ENCODE data around the gene TMEM248.
"Not testable (repeated sequence)": the region's sequence is repeated elsewhere in the genome, so short reads cannot be mapped to it uniquely, and the experiment has no call there.

The TMEM248 gene, protein sequence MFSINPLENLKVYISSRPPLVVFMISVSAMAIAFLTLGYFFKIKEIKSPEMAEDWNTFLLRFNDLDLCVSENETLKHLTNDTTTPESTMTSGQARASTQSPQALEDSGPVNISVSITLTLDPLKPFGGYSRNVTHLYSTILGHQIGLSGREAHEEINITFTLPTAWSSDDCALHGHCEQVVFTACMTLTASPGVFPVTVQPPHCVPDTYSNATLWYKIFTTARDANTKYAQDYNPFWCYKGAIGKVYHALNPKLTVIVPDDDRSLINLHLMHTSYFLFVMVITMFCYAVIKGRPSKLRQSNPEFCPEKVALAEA

GRCh38 chr7:66920769-66921395 is at the start of gene TMEM248:
TSS of gene TMEM248 (plus strand) at chr7:66921225. CDS start at chr7:66941866, 20,641 bp downstream.
- peak; percentile 91 for DNase-seq (ENCODE audit: low spot score)

GRCh38 chr7:66873476-66873875 is 47.5 kb upstream of the TMEM248 start:
- no peak for DNase-seq (ENCODE audit: low spot score)

GRCh38 chr7:66877577-66878300 is 43.3 kb upstream of the TMEM248 start:
- DNase-seq (ENCODE audit: low spot score): no peak

- not testable (repeated sequence) for DNase-seq (ENCODE audit: low spot score)
Observed at GRCh38 chr7:66878301-66878685, 42.7 kb upstream of the TMEM248 start.

- no peak for DNase-seq (ENCODE audit: low spot score)
Observed at GRCh38 chr7:66880053-66880452, 41.0 kb upstream of the TMEM248 start.

- DNase-seq (ENCODE audit: low spot score): not testable (repeated sequence)
Observed at GRCh38 chr7:66880577-66880976, 40.4 kb upstream of the TMEM248 start.

GRCh38 chr7:66883716-66884115 is 37.3 kb upstream of the TMEM248 start:
- peak; percentile 44 for DNase-seq (ENCODE audit: low spot score)

DNA sequence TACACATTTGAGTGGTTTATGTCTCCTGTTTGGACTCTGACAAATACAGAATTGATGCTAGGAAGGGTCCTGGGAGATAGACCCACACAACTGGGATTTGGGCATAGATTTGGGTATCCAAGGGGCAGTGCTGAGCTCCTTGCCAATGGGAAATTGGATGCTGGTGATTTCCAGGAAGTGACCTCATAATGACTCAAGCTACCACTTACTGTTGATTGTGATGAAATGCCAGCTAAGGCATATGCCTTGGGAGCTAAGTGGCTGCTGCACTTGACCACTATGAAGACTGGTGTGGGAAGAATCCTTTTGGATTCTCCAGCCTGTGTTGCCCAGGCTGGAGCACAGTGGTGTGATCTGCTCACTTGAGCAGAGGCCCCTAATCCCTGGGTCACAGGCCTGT is 36.5 kb upstream of the TMEM248 start:
- not testable (repeated sequence) for DNase-seq (ENCODE audit: low spot score)

- no peak for DNase-seq (ENCODE audit: low spot score)
Observed at GRCh38 chr7:66886152-66886551, 34.9 kb upstream of the TMEM248 start.

DNA sequence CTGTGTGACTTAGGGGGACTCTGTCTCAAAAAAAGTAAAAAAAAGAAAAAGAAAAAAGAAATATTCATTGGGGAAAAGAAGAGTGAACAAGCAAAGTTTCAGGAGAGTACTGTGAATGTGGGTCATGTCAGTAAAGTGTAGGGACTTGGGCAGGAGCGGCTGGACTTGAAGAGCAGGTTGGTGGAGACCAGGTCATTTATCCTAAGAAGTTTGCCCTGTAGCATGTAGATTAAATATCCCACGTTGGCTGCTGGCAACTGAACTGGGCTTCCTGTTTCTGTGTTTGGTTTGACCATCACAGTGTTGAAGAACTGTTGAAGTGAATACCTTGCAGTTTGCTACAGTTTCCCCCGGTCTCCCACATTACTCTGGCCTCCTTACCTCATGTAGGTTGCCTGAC is 32.8 kb upstream of the TMEM248 start:
- DNase-seq (ENCODE audit: low spot score): not testable (repeated sequence)

DNA sequence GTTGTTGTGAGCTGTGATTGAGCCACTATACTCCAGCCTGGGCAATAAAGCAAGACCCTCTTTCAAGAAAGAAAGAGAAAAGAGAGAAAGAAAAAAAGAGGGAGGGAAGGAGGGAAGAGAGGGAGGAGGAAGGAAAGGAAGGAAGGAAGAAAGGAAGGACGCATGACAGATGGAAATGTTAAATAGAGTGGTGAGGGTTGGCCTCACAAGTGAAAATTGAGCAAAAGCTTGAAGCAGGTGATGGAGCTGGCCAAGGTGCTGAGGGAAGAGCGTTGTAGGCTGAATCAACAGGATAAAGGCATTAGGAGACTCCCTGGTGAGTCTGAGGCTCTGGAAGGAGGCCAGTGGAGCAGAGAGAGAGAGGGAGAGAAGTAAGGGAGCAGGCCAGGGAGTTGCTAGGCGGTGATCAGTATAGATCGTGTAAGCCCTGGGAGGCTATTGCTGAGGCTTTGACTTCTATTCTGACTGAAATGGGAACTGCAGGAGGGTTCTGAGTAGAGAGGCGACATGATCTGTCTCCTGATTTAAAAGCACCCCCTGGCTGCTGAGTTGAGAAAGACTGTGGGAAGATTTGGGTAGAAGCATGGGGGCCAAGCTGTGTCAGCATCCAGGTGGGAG is 26.5 kb upstream of the TMEM248 start:
- no peak for DNase-seq (ENCODE audit: low spot score)

DNA sequence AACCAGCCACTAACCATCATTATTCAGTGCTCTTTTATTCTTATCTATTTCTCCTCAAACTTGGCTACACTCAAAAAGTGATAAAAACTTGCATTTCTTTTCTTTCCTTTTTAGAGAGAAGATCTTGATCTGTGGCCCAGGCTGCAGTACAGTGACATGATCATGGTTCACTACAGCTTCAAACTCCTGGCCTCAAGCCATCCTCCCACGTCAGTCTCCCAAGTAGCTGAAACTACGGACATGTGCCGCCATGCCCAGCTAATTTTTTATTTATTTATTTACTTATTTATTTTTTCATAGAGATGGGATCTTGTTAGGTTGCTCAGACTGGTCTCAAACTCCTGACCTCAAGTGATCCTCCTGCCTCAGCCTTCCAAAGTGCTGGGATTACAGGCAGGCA is 24.6 kb upstream of the TMEM248 start:
- DNase-seq (ENCODE audit: low spot score): no peak

DNA sequence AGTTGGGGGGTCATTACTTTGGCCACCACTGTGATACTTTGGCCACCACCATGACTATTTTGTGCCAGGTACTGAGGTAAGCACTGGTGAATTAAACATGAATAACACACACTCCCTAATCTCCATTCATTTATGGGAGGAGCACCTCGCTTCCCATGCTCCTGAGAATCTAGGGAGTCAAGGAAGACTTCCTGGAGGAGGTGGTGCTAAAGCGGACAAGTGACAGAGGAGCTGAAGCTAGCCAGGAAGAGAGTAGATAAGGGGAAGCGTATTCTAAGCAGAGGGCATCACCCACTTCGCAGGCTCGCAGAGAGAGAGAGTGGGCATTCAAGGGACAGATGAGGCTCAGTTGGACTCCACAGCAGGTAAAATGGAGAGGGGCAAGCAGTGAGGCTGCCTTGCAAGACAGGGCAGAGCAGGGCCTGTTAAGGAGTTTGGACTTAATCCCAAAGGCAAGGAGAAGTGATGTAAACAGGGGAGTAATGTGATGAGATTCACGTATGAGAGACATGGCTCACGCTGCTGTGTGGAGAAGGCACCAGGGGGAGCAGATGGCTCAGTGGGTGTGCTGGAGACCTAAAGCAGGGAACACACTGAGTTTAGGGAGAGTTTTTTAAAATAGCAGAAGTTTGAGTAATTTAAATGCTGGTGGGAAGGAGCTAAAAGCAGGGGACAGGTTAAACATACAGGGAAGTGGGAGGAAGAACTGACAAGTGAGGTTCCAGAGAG is 21.3 kb upstream of the TMEM248 start:
- DNase-seq (ENCODE audit: low spot score): no peak

DNA sequence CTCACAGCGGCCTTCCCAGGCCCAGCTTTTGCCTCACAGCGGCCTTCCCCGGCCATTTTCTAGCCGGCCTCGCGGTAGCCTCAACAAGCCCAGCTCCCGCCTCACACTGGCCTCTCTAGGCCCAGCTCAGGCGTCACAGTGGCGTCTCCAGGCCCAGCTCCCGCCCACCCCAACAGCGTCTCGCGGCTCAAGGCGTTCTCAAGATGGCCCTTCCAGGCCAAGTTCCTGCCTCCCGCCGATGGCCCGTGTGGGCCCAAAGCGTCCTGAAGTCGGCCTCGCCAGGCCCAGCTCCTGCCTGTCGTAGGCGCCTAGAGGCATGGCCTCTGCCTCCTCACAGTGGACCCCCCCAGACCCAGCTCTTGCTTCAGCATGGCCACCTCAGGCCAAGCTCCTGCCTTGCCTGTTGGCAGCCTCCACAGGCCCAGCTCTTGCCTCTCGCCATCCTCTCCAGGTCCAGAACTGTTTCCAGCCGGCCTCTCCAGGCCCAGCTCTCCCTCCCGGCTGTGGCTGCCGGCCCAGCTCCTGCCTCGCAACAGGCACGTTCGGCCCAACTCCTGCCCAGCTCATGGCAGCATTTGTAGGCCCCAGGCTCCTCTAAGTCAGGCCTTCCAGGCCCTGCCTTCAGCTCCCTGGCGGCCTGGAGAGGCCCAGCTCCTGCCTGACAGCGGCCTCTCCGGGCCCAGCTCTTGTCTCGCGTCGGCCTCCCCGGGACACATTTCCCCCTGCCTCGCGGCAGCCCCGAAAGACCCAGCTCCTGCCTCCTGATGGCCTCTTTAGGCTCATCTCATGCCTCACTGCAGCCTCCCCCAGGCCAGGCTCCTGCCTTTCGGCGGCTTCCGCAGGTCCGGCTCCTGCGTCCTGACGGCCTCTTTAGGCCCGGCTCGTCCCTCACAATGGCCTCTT is 18.8 kb upstream of the TMEM248 start:
- no peak for DNase-seq (ENCODE audit: low spot score)

DNA sequence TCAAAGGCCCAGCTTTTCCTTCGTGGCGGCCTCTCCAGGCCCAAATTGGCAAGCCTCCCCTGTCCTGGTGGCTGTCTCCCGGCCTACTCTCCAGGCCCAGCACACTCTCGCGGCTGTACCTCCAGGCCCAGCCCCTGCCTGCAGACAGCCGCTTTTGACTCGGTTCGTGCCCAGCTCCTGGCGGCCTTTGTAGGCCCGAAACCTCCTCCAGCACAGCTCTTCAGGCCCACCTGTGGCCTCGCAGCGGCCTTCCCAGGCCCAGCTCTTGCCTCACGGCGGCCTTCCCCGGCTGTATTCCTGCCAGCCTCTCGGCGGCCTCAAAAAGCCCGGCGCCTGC is 18.2 kb upstream of the TMEM248 start:
- no peak for DNase-seq (ENCODE audit: low spot score)

DNA sequence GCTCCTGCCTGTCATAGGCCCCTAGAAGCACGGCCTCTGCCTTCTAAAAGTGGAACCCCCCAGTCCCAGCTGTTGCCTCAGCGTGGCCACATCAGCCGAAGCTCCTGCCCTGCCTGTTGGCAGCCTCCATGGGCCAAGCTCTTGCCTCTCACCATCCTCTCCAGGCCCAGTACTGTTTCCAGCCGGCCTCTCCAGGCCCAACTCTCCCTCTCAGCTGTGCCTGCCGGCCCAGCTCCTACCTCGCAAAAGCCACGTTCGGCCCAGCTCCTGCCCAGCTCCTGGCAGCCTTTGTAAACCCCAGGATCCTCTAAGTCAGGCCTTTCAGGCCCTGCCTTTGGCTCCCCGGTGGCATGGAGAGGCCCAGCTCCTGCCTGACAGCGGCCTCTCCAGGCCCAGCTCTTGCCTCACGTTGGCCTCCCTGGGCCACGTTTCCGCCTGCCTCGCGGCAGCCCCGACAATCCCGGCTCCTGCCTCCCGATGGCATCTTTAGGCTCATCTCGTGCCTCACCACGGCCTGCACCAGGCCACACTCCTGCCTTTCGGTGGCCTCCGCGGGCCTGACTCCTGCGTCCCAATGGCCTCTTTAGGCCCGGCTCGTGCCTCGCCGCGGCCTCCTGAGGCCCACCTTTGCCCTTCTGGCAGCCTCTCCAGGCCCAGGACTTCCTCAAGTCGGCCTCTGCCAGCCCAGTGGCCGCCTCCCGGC is 17.5 kb upstream of the TMEM248 start:
- DNase-seq (ENCODE audit: low spot score): no peak

DNA sequence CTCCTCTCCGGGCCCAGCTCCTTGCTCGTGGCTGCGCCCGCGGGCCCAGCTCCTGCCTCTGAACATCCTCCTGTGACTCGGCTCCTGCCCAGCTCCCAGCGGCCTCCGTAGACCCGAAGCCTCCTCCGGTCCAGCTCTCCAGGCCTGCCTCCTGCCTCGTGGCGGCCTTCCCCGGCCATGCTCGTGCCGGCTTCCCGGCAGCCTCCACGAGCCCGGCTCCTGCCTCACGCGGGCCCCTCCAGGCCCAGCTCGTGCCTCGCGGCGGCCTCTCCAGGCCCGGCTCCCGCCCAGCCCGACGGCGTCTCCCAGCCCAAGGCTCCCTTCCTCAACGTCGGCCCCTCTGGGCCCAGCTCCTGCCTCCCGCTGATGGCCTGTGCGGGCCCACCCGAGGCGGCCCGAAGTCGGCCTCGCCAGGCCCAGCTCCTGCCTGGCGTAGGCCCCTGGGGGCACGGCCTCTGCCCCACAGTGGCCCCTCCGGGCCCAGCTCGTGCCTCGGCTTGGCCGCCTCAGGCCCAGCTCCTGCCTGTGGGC is 16.9 kb upstream of the TMEM248 start:
- DNase-seq (ENCODE audit: low spot score): no peak

- no peak for DNase-seq (ENCODE audit: low spot score)
Observed at GRCh38 chr7:66905278-66905677, 15.7 kb upstream of the TMEM248 start.

DNA sequence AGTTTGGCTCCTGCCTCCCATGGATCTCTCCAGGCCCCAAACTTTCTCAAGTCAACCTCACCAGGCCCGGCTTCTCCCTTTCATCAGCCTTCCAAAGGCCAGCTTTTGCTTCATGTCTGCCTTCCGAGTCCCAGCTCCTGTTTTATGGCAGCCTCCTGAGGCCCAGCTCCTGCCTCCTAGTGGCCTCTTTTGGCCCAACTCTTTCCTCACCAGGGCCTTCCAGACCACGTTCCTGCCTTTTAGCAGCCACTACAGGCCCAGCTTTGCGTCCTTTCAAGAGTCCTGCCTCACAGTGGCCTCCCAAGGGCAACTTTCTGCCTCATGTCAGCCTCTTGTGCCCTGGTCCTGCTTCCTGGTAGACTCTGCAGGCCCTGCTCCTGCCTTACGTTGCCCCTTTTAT is 15.3 kb upstream of the TMEM248 start:
- no peak for DNase-seq (ENCODE audit: low spot score)

DNA sequence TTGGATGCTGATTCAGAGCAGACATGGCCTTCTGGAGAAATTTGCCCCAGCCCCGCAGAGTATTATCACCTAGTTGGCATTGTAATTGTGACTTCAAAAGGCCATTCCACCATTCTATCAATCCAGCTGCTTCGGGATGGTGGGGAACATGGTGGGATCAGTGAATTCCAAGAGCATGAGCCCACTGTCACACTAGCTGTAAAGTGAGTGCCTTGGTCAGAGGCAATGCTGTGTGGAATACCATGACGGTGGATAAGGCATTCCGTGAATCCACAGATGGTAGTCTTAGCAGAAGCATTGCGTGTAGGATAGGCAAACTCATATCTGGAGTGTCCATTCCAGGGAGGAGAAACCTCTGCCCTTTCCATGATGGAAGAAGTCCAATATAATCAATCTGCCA is 13.3 kb upstream of the TMEM248 start:
- no peak for DNase-seq (ENCODE audit: low spot score)
